Glutamatergic neuron (in vitro differentiated cells): ENCODE measurements around the gene GARS1. TPM values are rescaled to one million over a fixed set of nuclear protein-coding genes. Genes with fewer than 3 reads are reported as not detected.

ENCODE experiments used
- DNase-seq: peaks from one replicate; pipeline ENCODE4 v3.0.0; 2022
- H3K27ac Mint-ChIP-seq: one replicate; pipeline ENCODE4 v1.8.0; 2020; ENCODE audit warnings: mild to moderate bottlenecking, mixed read lengths, inconsistent platforms; ENCODE audit not compliant: unreplicated experiment
- H3K27me3 Mint-ChIP-seq: one replicate; pipeline ENCODE4 v1.8.0; 2020; ENCODE audit warnings: mild to moderate bottlenecking, moderate library complexity, mixed read lengths, inconsistent platforms; ENCODE audit not compliant: unreplicated experiment
- H3K36me3 Mint-ChIP-seq: one replicate; pipeline ENCODE4 v1.8.0; 2020; ENCODE audit warnings: mild to moderate bottlenecking, mixed read lengths, inconsistent platforms; ENCODE audit not compliant: unreplicated experiment
- H3K4me1 Mint-ChIP-seq: one replicate; pipeline ENCODE4 v1.8.0; 2020; ENCODE audit warnings: mild to moderate bottlenecking, low read depth, mixed read lengths, inconsistent platforms; ENCODE audit not compliant: unreplicated experiment
- H3K4me3 Mint-ChIP-seq: one replicate; pipeline ENCODE4 v1.8.0; 2020; ENCODE audit warnings: mild to moderate bottlenecking, mixed read lengths, inconsistent platforms; ENCODE audit not compliant: unreplicated experiment
- H3K9me3 Mint-ChIP-seq: one replicate; pipeline ENCODE4 v1.8.0; 2020; ENCODE audit warnings: mild to moderate bottlenecking, moderate library complexity, mixed read lengths, inconsistent platforms; ENCODE audit not compliant: unreplicated experiment
- total RNA-seq: library from RNA; stranded (reverse); fragmentation: NEBNext Ultra II Directional; extraction: Animal tissue kit (Norgen Biotek cat#: 25700); gene quantifications from one replicate; pipeline ENCODE4 v1.2.1, GENCODE V29; 2021; ENCODE audit not compliant: unreplicated experiment
- TF ChIP-seq, protein P1 (sequence below): fragments of 200-600 bp; sonication (generic); IDR thresholded peaks from one replicate; pipeline ENCODE4 v1.5.0; 2021; ENCODE audit not compliant: partially characterized antibody, unreplicated experiment

GARS1 gene
- total RNA-seq, 1 donor from 2014 or later, result 511 TPM

DNA sequence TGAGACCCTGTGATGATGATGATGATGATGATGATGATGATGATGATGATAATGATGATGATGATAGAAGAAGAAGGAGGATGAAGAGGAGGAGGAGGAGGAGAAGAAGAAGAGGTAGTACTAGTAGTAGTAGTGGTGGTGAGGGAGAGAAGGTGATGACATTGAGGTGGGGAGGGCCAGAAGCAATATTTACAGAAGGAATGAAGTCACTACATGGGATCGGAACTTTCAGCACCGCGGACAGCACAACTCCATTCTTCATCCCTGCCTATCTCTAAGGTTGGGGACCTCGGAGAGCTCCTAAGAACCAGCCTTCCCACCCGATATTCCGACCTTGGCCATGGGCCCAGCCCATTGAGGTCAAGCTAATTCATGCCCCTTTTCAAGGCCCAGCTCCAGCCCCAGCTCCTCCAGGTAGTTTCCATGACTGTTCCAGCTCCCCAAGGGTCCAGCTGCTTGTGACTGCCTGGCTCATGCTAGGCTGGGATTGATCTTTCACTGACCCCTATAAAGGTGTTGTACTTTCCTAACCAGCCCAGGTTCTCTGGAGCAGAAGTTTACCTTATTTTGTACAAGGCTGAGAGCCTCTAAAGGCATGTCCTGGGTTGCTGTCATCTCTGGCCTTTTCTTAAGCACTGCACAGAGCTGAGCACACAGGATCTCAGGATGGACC lies 77.3 kb downstream of the GARS1 start:
- H3K4me1 Mint-ChIP-seq, result no peaks in the 10 kb centered on the region
- no peaks in the 10 kb centered on the region for H3K36me3 Mint-ChIP-seq
- no peak for DNase-seq
- no peak overlapping the region for H3K4me3 Mint-ChIP-seq
- H3K27me3 Mint-ChIP-seq, result peaks cover 11% of the 10 kb centered on the region
- H3K27ac Mint-ChIP-seq, result no peak overlapping the region
- TF ChIP-seq, protein P1, sequence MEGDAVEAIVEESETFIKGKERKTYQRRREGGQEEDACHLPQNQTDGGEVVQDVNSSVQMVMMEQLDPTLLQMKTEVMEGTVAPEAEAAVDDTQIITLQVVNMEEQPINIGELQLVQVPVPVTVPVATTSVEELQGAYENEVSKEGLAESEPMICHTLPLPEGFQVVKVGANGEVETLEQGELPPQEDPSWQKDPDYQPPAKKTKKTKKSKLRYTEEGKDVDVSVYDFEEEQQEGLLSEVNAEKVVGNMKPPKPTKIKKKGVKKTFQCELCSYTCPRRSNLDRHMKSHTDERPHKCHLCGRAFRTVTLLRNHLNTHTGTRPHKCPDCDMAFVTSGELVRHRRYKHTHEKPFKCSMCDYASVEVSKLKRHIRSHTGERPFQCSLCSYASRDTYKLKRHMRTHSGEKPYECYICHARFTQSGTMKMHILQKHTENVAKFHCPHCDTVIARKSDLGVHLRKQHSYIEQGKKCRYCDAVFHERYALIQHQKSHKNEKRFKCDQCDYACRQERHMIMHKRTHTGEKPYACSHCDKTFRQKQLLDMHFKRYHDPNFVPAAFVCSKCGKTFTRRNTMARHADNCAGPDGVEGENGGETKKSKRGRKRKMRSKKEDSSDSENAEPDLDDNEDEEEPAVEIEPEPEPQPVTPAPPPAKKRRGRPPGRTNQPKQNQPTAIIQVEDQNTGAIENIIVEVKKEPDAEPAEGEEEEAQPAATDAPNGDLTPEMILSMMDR, result no peak
- peaks cover 2% of the 10 kb centered on the region for H3K9me3 Mint-ChIP-seq

DNA sequence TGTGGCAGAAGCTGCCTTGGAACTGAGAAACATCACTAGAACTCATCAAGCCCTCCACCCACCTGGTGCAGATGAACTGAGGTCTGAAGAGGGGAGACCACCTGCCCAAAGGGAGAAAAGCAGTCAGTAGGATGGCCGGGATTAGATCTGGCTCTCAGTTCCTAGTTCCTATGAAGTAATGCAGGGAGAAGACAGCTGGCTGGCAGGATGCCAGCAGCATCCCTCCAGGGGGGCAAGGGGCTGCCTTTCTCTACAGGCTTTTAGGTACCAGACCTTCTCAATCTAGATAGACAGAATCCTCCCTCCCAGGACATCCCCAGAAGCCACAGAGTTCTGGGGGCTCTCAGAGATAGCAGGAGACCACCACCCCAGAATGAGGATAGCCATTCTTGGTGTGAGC lies 79.7 kb downstream of the GARS1 start:
- Mint-ChIP-seq H3K4me3 (no peak overlapping the region), H3K4me1 (peaks cover 2% of the 10 kb centered on the region), H3K27ac (no peak overlapping the region), H3K9me3 (peaks cover 7% of the 10 kb centered on the region), H3K27me3 (peaks cover 10% of the 10 kb centered on the region), H3K36me3 (no peaks in the 10 kb centered on the region)
- TF ChIP-seq, protein P1, result no peak
- DNase-seq, result no peak

DNA sequence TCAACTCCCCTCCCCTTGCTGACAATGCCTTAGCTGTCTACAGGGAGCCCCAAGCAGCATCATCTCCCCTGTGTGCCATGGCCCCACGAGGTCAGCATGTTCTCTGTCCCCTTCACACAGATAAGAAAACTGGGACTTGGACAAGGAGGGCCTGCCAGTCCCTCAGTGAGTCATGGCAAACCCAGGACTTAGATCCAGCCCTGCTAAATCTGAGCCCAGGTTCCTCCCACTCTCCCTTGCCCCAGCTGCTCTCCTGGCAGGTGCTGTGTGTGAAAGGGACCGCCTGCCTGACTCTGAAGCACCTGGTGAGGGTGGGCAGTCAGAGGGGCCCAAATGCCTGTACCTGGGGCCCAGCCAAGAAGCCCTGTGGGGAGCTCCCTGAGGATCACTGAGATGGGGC lies 80.2 kb downstream of the GARS1 start:
- TF ChIP-seq, protein P1, result no peak
- Mint-ChIP-seq H3K9me3 (peaks cover 5% of the 10 kb centered on the region), H3K4me3 (no peak overlapping the region), H3K27ac (no peak overlapping the region), H3K36me3 (no peaks in the 10 kb centered on the region), H3K27me3 (peaks cover 9% of the 10 kb centered on the region), H3K4me1 (peaks cover 2% of the 10 kb centered on the region)
- no peak for DNase-seq

DNA sequence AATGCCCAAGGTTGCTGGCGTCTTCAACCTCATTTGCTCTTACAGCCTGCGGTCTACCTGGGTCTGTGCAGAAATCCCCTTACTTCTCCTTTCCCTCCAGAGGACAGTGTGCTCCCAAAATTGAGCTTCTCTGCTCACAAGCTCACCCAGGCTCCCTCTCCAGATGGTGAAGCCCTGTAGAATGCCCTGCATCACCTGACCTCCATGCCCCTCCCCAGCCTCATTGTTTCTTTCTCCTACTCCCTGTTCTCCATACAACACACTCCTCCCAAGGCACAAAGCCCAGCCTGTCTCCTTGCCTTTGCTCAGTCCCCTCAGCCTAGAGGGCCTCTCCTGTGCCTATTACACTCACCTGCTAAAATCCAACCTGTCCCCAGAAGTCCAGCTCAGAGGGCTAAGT lies 84.1 kb downstream of the GARS1 start:
- H3K9me3 Mint-ChIP-seq, result peaks cover 9% of the 10 kb centered on the region
- no peak overlapping the region for H3K4me3 Mint-ChIP-seq
- H3K36me3 Mint-ChIP-seq, result no peaks in the 10 kb centered on the region
- no peak for DNase-seq
- H3K4me1 Mint-ChIP-seq, result peaks cover 10% of the 10 kb centered on the region
- H3K27ac Mint-ChIP-seq, result no peak overlapping the region
- peaks cover 15% of the 10 kb centered on the region for H3K27me3 Mint-ChIP-seq
- TF ChIP-seq, protein P1, result no peak

DNA sequence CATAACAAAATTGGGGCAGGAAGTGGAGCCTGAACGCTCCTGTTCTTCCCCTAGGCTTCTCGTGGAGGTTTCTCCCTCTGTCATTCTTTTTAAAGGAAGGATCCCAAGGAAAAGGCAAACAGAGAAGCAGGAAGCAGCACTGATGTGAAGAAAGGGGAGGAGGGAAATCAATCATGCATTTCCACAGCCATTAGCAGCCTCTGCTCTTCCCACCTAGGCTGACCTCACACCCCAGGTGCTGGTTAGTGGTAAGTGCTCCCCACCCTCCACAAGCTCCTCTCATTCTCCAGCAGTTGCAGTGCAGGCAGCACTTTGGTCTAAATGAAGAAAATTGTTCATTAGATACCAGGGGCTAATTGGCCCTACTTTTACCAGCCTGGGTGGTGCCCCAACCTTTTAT lies 85.0 kb downstream of the GARS1 start:
- peaks cover 10% of the 10 kb centered on the region for H3K4me1 Mint-ChIP-seq
- TF ChIP-seq, protein P1, result no peak
- H3K36me3 Mint-ChIP-seq, result no peaks in the 10 kb centered on the region
- peaks cover 17% of the 10 kb centered on the region for H3K27me3 Mint-ChIP-seq
- no peak for DNase-seq
- peaks cover 9% of the 10 kb centered on the region for H3K9me3 Mint-ChIP-seq
- no peak overlapping the region for H3K27ac Mint-ChIP-seq
- H3K4me3 Mint-ChIP-seq, result no peak overlapping the region
